ENCODE data around the gene SLC28A1.
A peak's percentile ranks its signal among the peaks of the same experiment; 100 is the strongest.
"Not testable (repeated sequence)": the region's sequence is repeated elsewhere in the genome, so short reads cannot be mapped to it uniquely, and the experiment has no call there.

Gene SLC28A1

DNA sequence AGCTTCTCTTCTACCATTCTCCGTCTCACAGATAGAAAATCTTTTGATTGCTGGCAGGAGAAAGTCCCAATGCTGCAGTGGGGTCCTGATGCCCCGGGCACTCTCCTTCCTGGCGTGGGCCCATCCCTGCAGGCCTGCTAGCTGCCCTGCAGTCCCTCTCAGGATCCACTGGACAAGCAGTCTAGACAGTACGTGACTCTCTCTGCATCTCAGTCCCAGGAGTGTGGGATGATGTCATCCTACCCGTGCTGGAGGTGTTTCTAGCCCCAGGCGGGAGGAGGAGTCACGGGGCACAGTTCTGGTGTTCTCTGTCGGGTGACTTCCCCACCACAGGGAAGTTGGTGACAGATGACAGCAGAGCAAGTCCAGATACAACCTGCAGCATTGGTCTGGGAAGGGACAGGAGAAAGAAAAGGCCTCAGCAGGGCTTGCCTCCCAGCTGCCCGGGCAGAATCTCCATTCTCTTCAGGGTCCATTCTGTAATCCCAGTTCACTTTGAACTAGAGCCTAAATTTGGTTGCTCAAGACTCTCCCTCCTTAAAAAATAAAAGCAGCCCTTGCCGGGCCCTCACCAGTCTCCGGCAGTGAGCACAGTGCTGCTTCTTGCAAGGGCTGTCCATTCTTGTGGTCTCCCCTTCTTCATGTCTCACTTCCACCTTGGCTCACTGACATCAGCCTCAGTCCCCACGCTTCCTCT is 30.6 kb downstream of the SLC28A1 start:
- DNase-seq (ENCODE audit: low spot score in 2 of 2): peak in 1 of 2 experiments; percentile 76
- Histone ChIP-seq H3K27me3 (ENCODE audit: low read depth) (no peaks in the 10 kb centered on the region; the same call in 1 of the 2 replicates), H3K4me1 (no peaks in the 10 kb centered on the region), H3K9me3 (no peaks in the 10 kb centered on the region), H3K36me3 (replicated peaks) (no peaks in the 10 kb centered on the region; the same call in 1 of the 2 replicates), H3K4me3 (no peak overlapping the region)
- in situ Hi-C loops (cut with MboI; ENCODE audit: low sequenced_read_pairs): no loop called here

DNA sequence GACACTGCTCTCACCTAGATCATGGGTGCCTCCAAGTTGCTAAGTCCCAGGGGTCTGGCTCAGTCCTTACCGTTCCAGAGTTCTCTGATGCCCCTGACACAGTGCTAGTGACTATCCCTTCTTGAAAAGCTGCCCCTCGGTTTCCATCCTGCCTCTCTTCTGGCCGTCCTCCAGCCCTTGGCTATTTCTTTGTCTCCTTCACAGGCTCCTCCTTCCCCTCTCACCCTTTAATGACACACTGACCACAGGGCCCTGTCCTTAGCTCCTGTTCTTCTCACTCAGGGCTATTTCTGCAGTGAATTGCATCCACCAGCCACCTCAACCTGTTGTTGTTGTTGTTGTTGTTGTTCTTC is 31.1 kb downstream of the SLC28A1 start:
- Histone ChIP-seq H3K4me1 (no peaks in the 10 kb centered on the region), H3K36me3 (replicated peaks) (no peaks in the 10 kb centered on the region; the same call in 1 of the 2 replicates), H3K27me3 (ENCODE audit: low read depth) (no peaks in the 10 kb centered on the region; the same call in 1 of the 2 replicates), H3K4me3 (no peak overlapping the region), H3K9me3 (no peaks in the 10 kb centered on the region)
- in situ Hi-C loops (cut with MboI; ENCODE audit: low sequenced_read_pairs): no loop called here
- DNase-seq (ENCODE audit: low spot score in 2 of 2): no peak

DNA sequence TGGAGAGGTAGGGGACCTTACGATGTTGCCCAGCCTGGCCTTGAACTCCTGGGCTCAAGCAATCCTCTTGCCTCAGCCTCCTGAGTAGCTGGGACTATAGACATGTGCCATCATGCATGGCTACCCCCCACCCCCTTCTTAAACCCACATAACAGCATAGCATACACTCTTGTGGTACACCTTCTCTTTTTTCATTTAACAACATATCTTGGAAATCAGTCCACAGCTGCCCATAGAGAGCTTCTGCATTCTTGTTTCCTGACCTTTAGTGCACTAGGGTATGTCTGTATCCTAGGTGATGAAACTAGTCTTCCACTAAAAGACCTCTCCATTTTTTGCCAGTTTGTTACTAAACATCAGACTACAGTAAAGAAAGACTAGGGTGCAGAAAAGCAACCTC is 33.0 kb downstream of the SLC28A1 start:
- in situ Hi-C loops (cut with MboI; ENCODE audit: low sequenced_read_pairs): no loop called here
- DNase-seq (ENCODE audit: low spot score in 2 of 2): no peak
- Histone ChIP-seq H3K36me3 (replicated peaks) (no peaks in the 10 kb centered on the region; the same call in 1 of the 2 replicates), H3K9me3 (no peaks in the 10 kb centered on the region), H3K4me1 (no peaks in the 10 kb centered on the region), H3K4me3 (no peak overlapping the region), H3K27me3 (ENCODE audit: low read depth) (no peaks in the 10 kb centered on the region; the same call in 1 of the 2 replicates)

GRCh38 chr15:84919106-84919667 is 34.7 kb downstream of the SLC28A1 start:
- DNase-seq (ENCODE audit: low spot score in 2 of 2): no peak
- H3K9me3 ChIP-seq: no peaks in the 10 kb centered on the region
- no peaks in the 10 kb centered on the region; the same call in 1 of the 2 replicates for H3K27me3 ChIP-seq (ENCODE audit: low read depth)
- no peak overlapping the region for H3K4me3 ChIP-seq
- no peaks in the 10 kb centered on the region for H3K4me1 ChIP-seq
- in situ Hi-C loops (cut with MboI; ENCODE audit: low sequenced_read_pairs): no loop called here
- no peaks in the 10 kb centered on the region for H3K36me3 ChIP-seq (replicated peaks)

DNA sequence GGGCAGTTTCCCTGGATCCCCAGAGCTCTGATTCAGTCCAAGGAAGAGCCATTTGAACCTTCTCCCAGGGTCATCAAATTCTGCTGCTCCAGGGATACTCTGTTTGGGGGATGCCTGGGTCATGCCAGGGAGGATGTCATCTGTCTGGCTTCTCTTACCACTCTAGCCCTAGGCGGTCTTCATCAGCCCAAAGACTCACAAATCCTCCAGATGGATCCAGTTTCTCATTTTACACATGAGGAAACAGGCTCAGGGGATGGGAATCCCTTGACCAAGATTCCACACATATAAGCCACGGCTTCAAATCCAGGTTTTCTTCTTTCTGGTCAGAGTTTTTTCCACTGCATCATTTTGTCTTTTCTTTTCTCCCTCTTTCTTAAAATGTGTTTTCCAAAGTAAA is 36.7 kb downstream of the SLC28A1 start:
- no peaks in the 10 kb centered on the region for H3K4me1 ChIP-seq
- no peak for DNase-seq (ENCODE audit: low spot score in 2 of 2)

GRCh38 chr15:84922530-84922929 is 38.1 kb downstream of the SLC28A1 start:
- in situ Hi-C loops (cut with MboI; ENCODE audit: low sequenced_read_pairs): no loop called here
- Histone ChIP-seq H3K27me3 (ENCODE audit: low read depth) (no peaks in the 10 kb centered on the region; the same call in 1 of the 2 replicates), H3K4me1 (no peaks in the 10 kb centered on the region), H3K9me3 (no peaks in the 10 kb centered on the region), H3K4me3 (no peak overlapping the region), H3K36me3 (replicated peaks) (no peaks in the 10 kb centered on the region)
- no peak for DNase-seq (ENCODE audit: low spot score in 2 of 2)

More for the DNA sequence above, 36.7 kb downstream of the SLC28A1 start:
- no peaks in the 10 kb centered on the region; the same call in 1 of the 2 replicates for H3K27me3 ChIP-seq (ENCODE audit: low read depth)
- in situ Hi-C loops (cut with MboI; ENCODE audit: low sequenced_read_pairs): no loop called here
- no peak overlapping the region for H3K4me3 ChIP-seq
- H3K9me3 ChIP-seq: no peaks in the 10 kb centered on the region
- H3K36me3 ChIP-seq (replicated peaks): no peaks in the 10 kb centered on the region

DNA sequence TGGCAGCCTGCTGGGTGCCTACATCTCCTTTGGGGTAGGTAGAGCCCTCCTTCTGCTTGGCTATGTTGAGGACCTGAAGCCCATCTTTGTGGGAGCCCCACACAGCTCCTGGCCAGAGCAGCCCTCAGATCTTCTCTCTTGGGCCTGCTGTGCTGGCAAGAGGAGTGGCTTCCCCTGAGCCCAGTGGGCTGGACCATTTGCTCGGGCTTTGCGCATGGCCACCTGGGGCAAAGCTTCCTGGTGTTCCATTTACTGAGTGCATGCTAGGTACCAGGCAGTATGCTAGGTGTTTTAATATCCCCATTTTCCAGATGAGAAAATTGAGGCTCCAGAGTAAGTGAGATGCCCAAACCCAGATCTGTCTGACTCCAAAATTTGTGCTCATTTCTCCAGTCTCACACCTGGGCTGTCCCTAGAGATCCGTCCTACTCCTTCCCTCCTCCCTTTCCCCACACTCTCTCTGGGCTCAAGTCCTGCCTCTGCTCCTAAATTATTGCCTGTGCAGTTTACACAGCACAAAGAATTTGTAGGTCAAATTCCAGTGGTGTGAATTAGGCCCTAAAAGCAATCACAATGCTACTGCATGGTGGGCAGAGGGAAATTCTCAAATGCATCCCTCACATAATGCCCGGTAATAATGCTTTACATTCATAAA is 39.7 kb downstream of the SLC28A1 start:
- DNase-seq (ENCODE audit: low spot score in 2 of 2): no peak
- Histone ChIP-seq H3K9me3 (no peaks in the 10 kb centered on the region), H3K36me3 (replicated peaks) (no peaks in the 10 kb centered on the region), H3K27me3 (ENCODE audit: low read depth) (no peaks in the 10 kb centered on the region; the same call in 1 of the 2 replicates), H3K4me1 (no peaks in the 10 kb centered on the region), H3K4me3 (no peak overlapping the region)
- in situ Hi-C loops (cut with MboI; ENCODE audit: low sequenced_read_pairs): no loop called here

GRCh38 chr15:84924821-84925569 is 40.5 kb downstream of the SLC28A1 start:
- H3K4me1 ChIP-seq; H3K4me3 ChIP-seq; H3K27me3 ChIP-seq (ENCODE audit: low read depth); H3K36me3 ChIP-seq (replicated peaks); DNase-seq (ENCODE audit: low spot score in 2 of 2); H3K9me3 ChIP-seq: not testable (repeated sequence)
- in situ Hi-C loops (cut with MboI; ENCODE audit: low sequenced_read_pairs): loop anchor here (5.0 kb wide), 1 partner anchor 338 kb away; no protein-coding TSS in a partner anchor

- no peak for DNase-seq (ENCODE audit: low spot score in 2 of 2)
- in situ Hi-C loops (cut with MboI; ENCODE audit: low sequenced_read_pairs): loop anchor here (5.0 kb wide), 1 partner anchor 339 kb away; no protein-coding TSS in a partner anchor
These were observed 41.4 kb downstream of the SLC28A1 start for GRCh38 chr15:84925906-84926305.

DNA sequence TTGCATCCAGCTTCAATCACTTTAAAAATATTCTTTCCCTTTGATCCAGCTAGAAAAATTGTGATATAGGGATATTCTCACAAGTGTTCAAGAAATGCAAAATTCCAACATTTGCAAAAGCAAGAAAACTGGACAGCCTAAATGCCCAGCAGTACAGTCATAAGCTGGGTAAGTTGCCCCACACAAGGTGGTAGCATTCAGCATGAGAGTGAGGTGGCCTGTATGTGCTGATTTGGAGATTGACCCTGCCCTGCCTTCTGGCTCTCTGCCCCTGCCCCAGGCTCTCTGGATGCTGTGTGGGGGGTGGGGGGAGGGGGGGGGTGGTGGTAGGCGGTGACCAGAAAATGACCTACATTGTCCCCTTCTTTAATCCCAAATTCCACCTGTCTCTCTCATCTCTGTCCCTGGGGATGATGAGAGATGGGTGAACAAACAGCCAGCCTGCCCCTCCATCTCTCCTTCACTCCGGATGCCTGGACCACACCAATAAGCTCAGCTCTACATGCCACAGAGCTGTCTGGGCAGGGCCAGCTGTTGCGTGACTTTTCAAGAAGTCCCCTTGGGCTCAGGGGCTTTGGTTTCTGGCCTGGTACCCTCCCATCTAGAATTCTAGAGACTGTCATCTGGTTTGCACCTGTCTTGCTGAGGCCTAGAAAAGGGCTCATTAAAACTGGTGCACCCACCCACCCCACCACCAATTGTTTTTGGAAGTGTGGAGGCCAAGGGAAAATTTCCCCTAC is 42.2 kb downstream of the SLC28A1 start:
- Histone ChIP-seq H3K9me3 (no peaks in the 10 kb centered on the region), H3K4me3 (no peak overlapping the region), H3K27me3 (ENCODE audit: low read depth) (no peaks in the 10 kb centered on the region), H3K4me1 (no peaks in the 10 kb centered on the region), H3K36me3 (replicated peaks) (no peaks in the 10 kb centered on the region)
- in situ Hi-C loops (cut with MboI; ENCODE audit: low sequenced_read_pairs): loop anchor here (5.0 kb wide), 1 partner anchor 339 kb away; no protein-coding TSS in a partner anchor
- DNase-seq (ENCODE audit: low spot score in 2 of 2): no peak

More at GRCh38 chr15:84925906-84926305, 41.4 kb downstream of the SLC28A1 start:
- Histone ChIP-seq H3K36me3 (replicated peaks) (no peaks in the 10 kb centered on the region), H3K4me3 (no peak overlapping the region), H3K9me3 (no peaks in the 10 kb centered on the region), H3K27me3 (ENCODE audit: low read depth) (no peaks in the 10 kb centered on the region), H3K4me1 (no peaks in the 10 kb centered on the region)

DNA sequence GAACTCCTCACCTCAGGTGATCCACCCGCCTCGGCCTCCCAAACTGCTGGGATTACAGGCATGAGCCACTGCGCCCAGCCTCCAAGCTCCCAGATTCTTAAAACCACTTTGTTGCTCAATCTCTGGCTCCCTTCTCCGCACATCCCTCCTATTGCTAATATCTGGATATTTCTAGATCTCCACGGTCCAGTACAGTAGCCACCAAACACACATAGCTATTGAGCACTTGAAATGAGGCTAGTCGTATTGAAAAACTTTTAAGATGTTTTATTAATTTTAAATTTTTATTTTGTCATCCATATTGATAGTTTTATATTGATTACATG is 44.3 kb downstream of the SLC28A1 start:
- DNase-seq (ENCODE audit: low spot score in 2 of 2): no peak
- H3K4me1 ChIP-seq: no peaks in the 10 kb centered on the region
- no peaks in the 10 kb centered on the region for H3K27me3 ChIP-seq (ENCODE audit: low read depth)
- H3K36me3 ChIP-seq (replicated peaks): no peaks in the 10 kb centered on the region
- in situ Hi-C loops (cut with MboI; ENCODE audit: low sequenced_read_pairs): loop anchor here (5.0 kb wide), 1 partner anchor 342 kb away; no protein-coding TSS in a partner anchor
- no peaks in the 10 kb centered on the region for H3K9me3 ChIP-seq
- H3K4me3 ChIP-seq: no peak overlapping the region

GRCh38 chr15:84929795-84930603 is 45.5 kb downstream of the SLC28A1 start:
- no peak overlapping the region for H3K4me3 ChIP-seq
- no peaks in the 10 kb centered on the region for H3K36me3 ChIP-seq (replicated peaks)
- in situ Hi-C loops (cut with MboI; ENCODE audit: low sequenced_read_pairs): loop anchor here (5.0 kb wide), 1 partner anchor 343 kb away; no protein-coding TSS in a partner anchor
- H3K27me3 ChIP-seq (ENCODE audit: low read depth): no peaks in the 10 kb centered on the region
- H3K9me3 ChIP-seq: no peaks in the 10 kb centered on the region
- H3K4me1 ChIP-seq: no peaks in the 10 kb centered on the region
- no peak for DNase-seq (ENCODE audit: low spot score in 2 of 2)

Measured in HAP-1 (cell line).